ENCODE measurements around the gene MBTPS1.

The MBTPS1 gene

DNA sequence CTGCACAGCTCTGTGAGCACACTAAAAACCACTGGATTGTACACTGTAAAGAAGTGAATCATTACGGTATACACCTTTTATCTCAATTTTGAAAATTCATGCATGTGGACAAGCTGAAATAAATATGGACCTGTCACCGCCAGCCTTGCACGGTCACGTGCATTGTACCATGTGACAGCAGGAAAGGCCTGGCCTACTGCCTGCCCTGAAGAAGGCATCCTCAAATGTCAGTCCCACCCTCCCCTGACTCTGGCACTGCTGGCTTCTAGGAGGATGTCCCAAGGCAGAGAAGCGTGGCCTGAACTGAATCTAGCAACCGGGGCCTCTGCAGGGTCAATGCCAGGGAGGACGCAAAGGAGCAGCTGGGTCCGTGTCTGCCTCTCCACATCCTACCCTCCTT is 108.8 kb downstream of the MBTPS1 start:
- peaks cover 18% of the 10 kb centered on the region for H3K27me3 Mint-ChIP-seq (ENCODE audit: low read depth, poor library complexity)
- H3K9me3 Mint-ChIP-seq: no peaks in the 10 kb centered on the region
- H3K36me3 Mint-ChIP-seq (ENCODE audit: low read depth): no peaks in the 10 kb centered on the region
- TF ChIP-seq, protein P1, sequence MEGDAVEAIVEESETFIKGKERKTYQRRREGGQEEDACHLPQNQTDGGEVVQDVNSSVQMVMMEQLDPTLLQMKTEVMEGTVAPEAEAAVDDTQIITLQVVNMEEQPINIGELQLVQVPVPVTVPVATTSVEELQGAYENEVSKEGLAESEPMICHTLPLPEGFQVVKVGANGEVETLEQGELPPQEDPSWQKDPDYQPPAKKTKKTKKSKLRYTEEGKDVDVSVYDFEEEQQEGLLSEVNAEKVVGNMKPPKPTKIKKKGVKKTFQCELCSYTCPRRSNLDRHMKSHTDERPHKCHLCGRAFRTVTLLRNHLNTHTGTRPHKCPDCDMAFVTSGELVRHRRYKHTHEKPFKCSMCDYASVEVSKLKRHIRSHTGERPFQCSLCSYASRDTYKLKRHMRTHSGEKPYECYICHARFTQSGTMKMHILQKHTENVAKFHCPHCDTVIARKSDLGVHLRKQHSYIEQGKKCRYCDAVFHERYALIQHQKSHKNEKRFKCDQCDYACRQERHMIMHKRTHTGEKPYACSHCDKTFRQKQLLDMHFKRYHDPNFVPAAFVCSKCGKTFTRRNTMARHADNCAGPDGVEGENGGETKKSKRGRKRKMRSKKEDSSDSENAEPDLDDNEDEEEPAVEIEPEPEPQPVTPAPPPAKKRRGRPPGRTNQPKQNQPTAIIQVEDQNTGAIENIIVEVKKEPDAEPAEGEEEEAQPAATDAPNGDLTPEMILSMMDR (IDR thresholded peaks at IDR 0.05): no peak
- no peak for DNase-seq
- H3K27ac Mint-ChIP-seq: no peak overlapping the region
- no peak overlapping the region for H3K4me3 Mint-ChIP-seq
- H3K4me1 Mint-ChIP-seq: peaks cover 20% of the 10 kb centered on the region

DNA sequence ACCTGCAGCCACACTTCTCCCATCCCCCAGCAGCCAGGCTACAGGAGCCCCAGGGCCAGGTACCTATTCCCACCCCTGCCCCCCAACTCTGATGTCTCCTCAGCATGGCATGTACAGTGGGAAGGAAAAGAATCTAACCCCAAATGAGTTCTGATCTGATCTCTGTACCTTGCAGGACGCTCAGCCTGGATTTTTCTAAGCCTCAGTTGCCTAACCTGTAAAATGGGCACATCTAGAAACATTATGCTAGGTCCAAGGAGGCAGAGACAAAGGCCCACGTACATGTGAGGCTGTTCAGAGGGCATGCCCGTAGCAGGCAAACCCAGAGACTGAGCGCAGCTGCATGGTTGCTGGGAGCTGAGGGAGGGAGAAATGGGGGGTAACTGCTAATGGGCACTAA is 109.2 kb downstream of the MBTPS1 start:
- peaks cover 24% of the 10 kb centered on the region for H3K4me1 Mint-ChIP-seq
- DNase-seq: no peak

DNA sequence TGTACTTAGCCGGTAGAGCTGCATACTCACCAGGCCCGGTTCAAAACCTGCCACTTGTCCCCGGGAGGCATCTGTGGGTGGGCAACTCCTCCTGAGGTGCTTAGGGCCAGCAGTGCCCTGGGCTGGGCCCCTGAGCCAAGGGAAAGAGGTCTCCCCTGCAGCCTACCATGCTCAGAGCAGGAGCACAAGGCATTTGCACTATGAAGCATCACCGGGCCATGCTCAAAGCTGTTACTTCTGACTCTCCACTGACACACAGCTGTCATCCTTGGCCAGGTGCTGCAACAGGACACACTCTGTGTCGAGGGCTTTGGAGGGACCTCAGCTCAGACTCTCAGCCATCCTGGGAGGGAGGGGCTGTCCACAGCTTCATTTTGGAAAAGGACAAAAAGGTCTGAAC is 111.4 kb downstream of the MBTPS1 start:
- Mint-ChIP-seq H3K4me3 (no peak overlapping the region), H3K9me3 (no peaks in the 10 kb centered on the region), H3K36me3 (ENCODE audit: low read depth) (no peaks in the 10 kb centered on the region), H3K27me3 (ENCODE audit: low read depth, poor library complexity) (peaks cover 14% of the 10 kb centered on the region), H3K4me1 (peaks cover 29% of the 10 kb centered on the region), H3K27ac (no peak overlapping the region)
- DNase-seq: no peak
- TF ChIP-seq, protein P1 (IDR thresholded peaks at IDR 0.05): no peak

More for the DNA sequence above, 109.2 kb downstream of the MBTPS1 start:
- Mint-ChIP-seq H3K27me3 (ENCODE audit: low read depth, poor library complexity) (peaks cover 18% of the 10 kb centered on the region), H3K9me3 (no peaks in the 10 kb centered on the region), H3K27ac (no peak overlapping the region), H3K36me3 (ENCODE audit: low read depth) (no peaks in the 10 kb centered on the region), H3K4me3 (no peak overlapping the region)
- TF ChIP-seq, protein P1 (IDR thresholded peaks at IDR 0.05): no peak

DNA sequence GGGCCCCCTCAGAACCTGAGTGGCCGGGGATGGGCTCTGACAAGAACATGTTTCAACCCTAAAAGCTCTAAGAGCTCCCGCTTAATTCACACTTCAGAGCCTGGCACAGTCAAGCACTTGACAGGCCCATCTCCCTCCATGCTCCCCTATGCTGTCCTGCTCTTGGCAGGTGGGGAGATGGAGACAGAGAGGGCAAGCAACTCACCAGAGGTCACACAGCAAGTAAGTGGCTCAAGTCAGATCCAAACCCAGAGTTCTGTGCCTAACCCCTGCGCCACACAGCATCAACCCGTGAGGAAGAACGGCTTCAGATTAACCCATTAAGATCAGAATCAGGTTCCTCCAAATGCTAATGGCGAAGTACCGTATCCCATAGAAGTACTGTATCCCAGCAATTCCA is 112.3 kb downstream of the MBTPS1 start:
- TF ChIP-seq, protein P1 (IDR thresholded peaks at IDR 0.05): no peak
- H3K9me3 Mint-ChIP-seq: no peaks in the 10 kb centered on the region

More for the DNA sequence above, 112.3 kb downstream of the MBTPS1 start:
- H3K4me1 Mint-ChIP-seq: peaks cover 33% of the 10 kb centered on the region
- peaks cover 11% of the 10 kb centered on the region for H3K27me3 Mint-ChIP-seq (ENCODE audit: low read depth, poor library complexity)
- H3K4me3 Mint-ChIP-seq: no peak overlapping the region
- no peak for DNase-seq
- H3K36me3 Mint-ChIP-seq (ENCODE audit: low read depth): no peaks in the 10 kb centered on the region
- H3K27ac Mint-ChIP-seq: no peak overlapping the region
